ENCODE measurements around the gene TRAM2. TPM values are rescaled to one million over a fixed set of nuclear protein-coding genes. Genes with fewer than 3 reads are reported as not detected.

Gene TRAM2
- total RNA-seq, 1 experiment from 2014 or later = 12.8 TPM

DNA sequence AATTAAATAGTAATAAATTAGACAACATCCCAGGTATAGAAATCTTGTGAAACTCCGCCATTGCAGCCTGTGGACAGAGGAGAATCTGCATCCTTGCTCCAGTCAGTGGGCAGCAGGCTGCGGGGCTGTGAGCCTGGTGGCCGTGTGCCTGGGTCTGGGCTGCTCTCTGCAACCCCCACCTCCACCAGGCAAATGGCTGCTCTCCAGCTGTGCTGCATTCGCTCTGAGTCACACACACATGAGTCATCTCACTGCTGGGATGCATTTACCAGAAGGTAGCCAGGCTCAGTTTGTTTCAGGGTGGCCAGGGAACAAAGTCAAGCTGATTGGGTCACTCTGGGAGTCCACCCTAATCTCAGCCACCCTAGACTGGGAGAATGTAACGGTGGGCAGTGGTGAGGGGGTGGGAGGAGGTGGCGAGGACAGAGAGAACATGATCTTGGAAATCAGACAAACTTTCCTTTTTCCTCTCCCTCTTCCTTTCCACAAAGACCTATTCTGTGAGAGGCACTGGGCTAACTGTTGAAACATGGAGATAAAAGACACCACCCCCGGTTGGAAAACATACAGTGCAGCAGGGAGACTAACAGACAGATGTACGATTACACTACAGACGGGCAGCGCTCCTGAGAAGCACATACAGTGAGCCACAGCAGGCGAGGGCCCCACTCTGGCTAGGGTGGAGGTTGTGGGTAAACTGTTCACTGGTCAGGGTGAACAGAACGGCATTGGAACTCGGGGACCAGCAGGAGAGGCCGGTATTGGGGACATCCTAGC, 59.2 kb downstream of the TRAM2 start:
- peak; percentile 76 for DNase-seq
- BruUV-seq (replicated peaks) = no TSS peak
- intact Hi-C loops (cut with micrococcal nuclease; ENCODE audit: unreplicated experiment) = loop anchor here (10.0 kb wide), 1 partner anchor 147 kb away; no protein-coding TSS in a partner anchor
- no peaks in the 10 kb centered on the region for H3K9me3 Mint-ChIP-seq (ENCODE audit: low read depth, unreplicated experiment)
- CTCF ChIA-PET = no interaction called here
- H3K27ac Mint-ChIP-seq (ENCODE audit: unreplicated experiment) = peak overlapping the region; percentile 78
- no peak overlapping the region for H3K4me3 Mint-ChIP-seq (ENCODE audit: low read depth, unreplicated experiment)
- TF ChIP-seq, protein P1, sequence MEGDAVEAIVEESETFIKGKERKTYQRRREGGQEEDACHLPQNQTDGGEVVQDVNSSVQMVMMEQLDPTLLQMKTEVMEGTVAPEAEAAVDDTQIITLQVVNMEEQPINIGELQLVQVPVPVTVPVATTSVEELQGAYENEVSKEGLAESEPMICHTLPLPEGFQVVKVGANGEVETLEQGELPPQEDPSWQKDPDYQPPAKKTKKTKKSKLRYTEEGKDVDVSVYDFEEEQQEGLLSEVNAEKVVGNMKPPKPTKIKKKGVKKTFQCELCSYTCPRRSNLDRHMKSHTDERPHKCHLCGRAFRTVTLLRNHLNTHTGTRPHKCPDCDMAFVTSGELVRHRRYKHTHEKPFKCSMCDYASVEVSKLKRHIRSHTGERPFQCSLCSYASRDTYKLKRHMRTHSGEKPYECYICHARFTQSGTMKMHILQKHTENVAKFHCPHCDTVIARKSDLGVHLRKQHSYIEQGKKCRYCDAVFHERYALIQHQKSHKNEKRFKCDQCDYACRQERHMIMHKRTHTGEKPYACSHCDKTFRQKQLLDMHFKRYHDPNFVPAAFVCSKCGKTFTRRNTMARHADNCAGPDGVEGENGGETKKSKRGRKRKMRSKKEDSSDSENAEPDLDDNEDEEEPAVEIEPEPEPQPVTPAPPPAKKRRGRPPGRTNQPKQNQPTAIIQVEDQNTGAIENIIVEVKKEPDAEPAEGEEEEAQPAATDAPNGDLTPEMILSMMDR (IDR thresholded peaks at IDR 0.05; ENCODE audit: unreplicated experiment) = no peak
- H3K36me3 Mint-ChIP-seq (ENCODE audit: insufficient read depth, unreplicated experiment) = peaks cover 4% of the 10 kb centered on the region
- H3K4me1 Mint-ChIP-seq (ENCODE audit: low read depth, unreplicated experiment) = peaks cover 56% of the 10 kb centered on the region
- H3K27me3 Mint-ChIP-seq (ENCODE audit: unreplicated experiment) = no peaks in the 10 kb centered on the region

DNA sequence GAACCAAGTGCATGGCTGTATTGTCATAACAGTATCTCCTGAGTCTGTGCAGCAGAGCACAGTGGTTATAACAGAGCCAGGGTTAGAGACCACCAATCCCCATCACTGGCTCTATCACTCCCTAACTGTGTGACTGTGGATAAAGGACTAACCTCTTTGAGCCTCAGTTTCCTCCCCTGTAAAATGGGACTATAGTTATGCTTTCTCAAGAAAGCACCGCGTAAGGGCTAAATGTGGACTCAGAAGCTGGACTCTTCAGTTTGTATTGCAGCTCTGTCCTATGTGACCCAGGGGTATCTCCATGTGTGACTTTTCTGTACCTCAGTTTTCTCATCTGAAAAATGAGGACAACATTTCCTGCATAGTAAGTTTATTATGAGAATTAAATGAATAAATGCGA, 59.9 kb downstream of the TRAM2 start:
- TF ChIP-seq, protein P1 (IDR thresholded peaks at IDR 0.05; ENCODE audit: unreplicated experiment) = no peak
- Mint-ChIP-seq H3K27me3 (ENCODE audit: unreplicated experiment) (no peaks in the 10 kb centered on the region), H3K27ac (ENCODE audit: unreplicated experiment) (no peak overlapping the region), H3K4me1 (ENCODE audit: low read depth, unreplicated experiment) (peaks cover 56% of the 10 kb centered on the region), H3K9me3 (ENCODE audit: low read depth, unreplicated experiment) (no peaks in the 10 kb centered on the region), H3K4me3 (ENCODE audit: low read depth, unreplicated experiment) (no peak overlapping the region), H3K36me3 (ENCODE audit: insufficient read depth, unreplicated experiment) (peaks cover 11% of the 10 kb centered on the region)
- BruUV-seq (replicated peaks) = no TSS peak
- DNase-seq = no peak
- intact Hi-C loops (cut with micrococcal nuclease; ENCODE audit: unreplicated experiment) = loop anchor here (10.0 kb wide), 1 partner anchor 148 kb away; no protein-coding TSS in a partner anchor
- CTCF ChIA-PET = no interaction called here

DNA sequence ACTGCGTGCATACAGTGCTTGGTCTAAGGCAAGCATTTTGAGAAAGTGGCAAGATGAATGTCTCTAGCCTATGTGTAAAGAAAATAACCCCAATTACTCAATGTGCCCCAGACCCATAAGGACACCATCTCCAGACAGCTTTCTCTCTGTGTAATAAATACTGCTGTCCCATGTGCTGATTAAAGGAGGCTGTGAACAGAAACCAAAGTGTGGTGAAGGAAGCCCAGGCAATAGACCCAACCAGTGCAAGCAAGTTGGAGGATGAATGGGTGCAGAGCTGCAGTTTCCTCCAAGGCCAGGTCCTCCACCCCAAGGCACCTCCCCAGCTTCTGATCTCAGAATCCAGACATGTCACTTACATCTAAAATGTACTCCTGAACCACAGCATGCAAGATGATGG, 60.6 kb downstream of the TRAM2 start:
- TF ChIP-seq, protein P1 (IDR thresholded peaks at IDR 0.05; ENCODE audit: unreplicated experiment) = no peak
- peaks cover 57% of the 10 kb centered on the region for H3K4me1 Mint-ChIP-seq (ENCODE audit: low read depth, unreplicated experiment)
- BruUV-seq (replicated peaks) = no TSS peak
- H3K4me3 Mint-ChIP-seq (ENCODE audit: low read depth, unreplicated experiment) = no peak overlapping the region
- intact Hi-C loops (cut with micrococcal nuclease; ENCODE audit: unreplicated experiment) = loop anchor here (10.0 kb wide), 1 partner anchor 149 kb away; no protein-coding TSS in a partner anchor
- no peaks in the 10 kb centered on the region for H3K9me3 Mint-ChIP-seq (ENCODE audit: low read depth, unreplicated experiment)
- no peak overlapping the region for H3K27ac Mint-ChIP-seq (ENCODE audit: unreplicated experiment)
- no peak for DNase-seq
- CTCF ChIA-PET = interaction anchor here (1.9 kb wide), 1 partner anchor 12 kb away, joined by 5 read pairs; no protein-coding TSS in a partner anchor
- peaks cover 16% of the 10 kb centered on the region for H3K36me3 Mint-ChIP-seq (ENCODE audit: insufficient read depth, unreplicated experiment)
- H3K27me3 Mint-ChIP-seq (ENCODE audit: unreplicated experiment) = no peaks in the 10 kb centered on the region

DNA sequence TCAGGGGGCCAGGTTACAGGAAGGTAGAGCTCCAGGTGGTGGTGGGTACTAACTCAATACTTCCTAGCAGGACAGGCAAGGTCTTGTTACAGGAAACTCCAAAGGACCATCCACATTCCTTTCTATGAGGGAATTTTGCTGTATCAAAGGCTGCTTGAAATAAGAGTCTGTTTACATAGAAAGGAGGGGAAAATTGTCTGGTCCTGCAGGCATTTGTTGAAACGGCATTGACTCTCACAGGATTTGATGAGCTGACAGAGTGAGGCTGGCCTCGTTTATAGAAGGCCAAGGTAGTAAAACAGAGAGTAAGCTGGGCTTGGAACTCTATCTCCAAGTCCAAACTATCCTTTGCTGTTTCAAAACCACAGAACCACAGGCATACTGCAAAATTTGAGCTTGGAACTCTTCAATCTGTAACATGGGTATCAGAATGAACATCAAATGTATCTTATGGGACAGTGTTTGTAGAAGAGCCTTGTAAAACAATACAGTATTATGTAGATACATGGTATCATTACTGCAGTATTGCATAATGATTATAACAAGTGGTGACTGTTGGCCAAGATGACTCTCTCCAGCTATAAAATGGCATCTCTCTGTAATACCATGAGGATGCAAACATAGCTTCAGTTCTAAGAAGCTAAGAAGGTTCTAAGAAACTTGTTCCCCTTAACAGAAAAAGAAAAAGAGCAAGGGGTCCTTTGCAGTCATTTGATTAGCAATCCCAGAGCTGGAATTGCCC, 61.5 kb downstream of the TRAM2 start:
- CTCF ChIA-PET = interaction anchor here (1.9 kb wide), 1 partner anchor 11 kb away, joined by 5 read pairs; no protein-coding TSS in a partner anchor
- Mint-ChIP-seq H3K36me3 (ENCODE audit: insufficient read depth, unreplicated experiment) (peaks cover 16% of the 10 kb centered on the region), H3K9me3 (ENCODE audit: low read depth, unreplicated experiment) (no peaks in the 10 kb centered on the region), H3K4me3 (ENCODE audit: low read depth, unreplicated experiment) (no peak overlapping the region), H3K27me3 (ENCODE audit: unreplicated experiment) (no peaks in the 10 kb centered on the region), H3K27ac (ENCODE audit: unreplicated experiment) (peak overlapping the region; percentile 63), H3K4me1 (ENCODE audit: low read depth, unreplicated experiment) (peaks cover 57% of the 10 kb centered on the region)
- TF ChIP-seq, protein P1 (IDR thresholded peaks at IDR 0.05; ENCODE audit: unreplicated experiment) = no peak
- DNase-seq = no peak
- no TSS peak for BruUV-seq (replicated peaks)
- intact Hi-C loops (cut with micrococcal nuclease; ENCODE audit: unreplicated experiment) = loop anchor here (10.0 kb wide), 1 partner anchor 149 kb away; no protein-coding TSS in a partner anchor

Measured in Calu3 (cell line).